GM21825 (cell line): ENCODE measurements around the gene RGL1.
A peak's percentile ranks its signal among the peaks of the same experiment; 100 is the strongest.

Source experiments
- ATAC-seq: cut with Tn5 transposase; IDR thresholded peaks from one replicate; pipeline ENCODE4 v1.9.1; 2021; ENCODE audit warnings: mild to moderate bottlenecking, moderate library complexity; ENCODE audit not compliant: unreplicated experiment

RGL1 gene

GRCh38 chr1:183885142-183885735 is 80.3 kb downstream of the RGL1 start:
- no peak for ATAC-seq

- no peak for ATAC-seq
Observed at GRCh38 chr1:183886083-183886828, 81.3 kb downstream of the RGL1 start.

GRCh38 chr1:183886853-183887252 is 81.9 kb downstream of the RGL1 start:
- no peak for ATAC-seq

GRCh38 chr1:183887826-183888819 is 83.2 kb downstream of the RGL1 start:
- ATAC-seq: no peak

- ATAC-seq: no peak
Observed at GRCh38 chr1:183889095-183889494, 84.2 kb downstream of the RGL1 start.

- ATAC-seq: peak; percentile 72
Observed at GRCh38 chr1:183891158-183891856, 86.4 kb downstream of the RGL1 start.

GRCh38 chr1:183892351-183892793 is 87.5 kb downstream of the RGL1 start:
- no peak for ATAC-seq

GRCh38 chr1:183893561-183894289 is 88.8 kb downstream of the RGL1 start:
- no peak for ATAC-seq

- ATAC-seq: no peak
Observed at GRCh38 chr1:183894290-183894565, 89.3 kb downstream of the RGL1 start.

- no peak for ATAC-seq
Observed at GRCh38 chr1:183896466-183897048, 91.6 kb downstream of the RGL1 start.

- no peak for ATAC-seq
Observed at GRCh38 chr1:183898001-183898396, 93.1 kb downstream of the RGL1 start.

- ATAC-seq: no peak
Observed at GRCh38 chr1:183898610-183899009, 93.7 kb downstream of the RGL1 start.

- ATAC-seq: no peak
Observed at GRCh38 chr1:183901748-183902330, 96.9 kb downstream of the RGL1 start.

- ATAC-seq: no peak
Observed at GRCh38 chr1:183903101-183903500, 98.2 kb downstream of the RGL1 start.

- no peak for ATAC-seq
Observed at GRCh38 chr1:183905508-183906113, 100.7 kb downstream of the RGL1 start.

- no peak for ATAC-seq
Observed at GRCh38 chr1:183907070-183907469, 102.2 kb downstream of the RGL1 start.

- ATAC-seq: no peak
Observed at GRCh38 chr1:183908079-183908478, 103.2 kb downstream of the RGL1 start.

- no peak for ATAC-seq
Observed at GRCh38 chr1:183909672-183910071, 104.8 kb downstream of the RGL1 start.

GRCh38 chr1:183910845-183911244 is 105.9 kb downstream of the RGL1 start:
- no peak for ATAC-seq
